Transverse colon (tissue), 4 donors: ENCODE results near the gene PTPRN2.

ENCODE experiments used
- CTCF ChIP-seq, 5 experiments: fragments of 200-600 bp in 3 of 5; fragments of 450-650 bp in 2 of 5; sonication (generic) in 3 of 5; IDR thresholded peaks; 1 replicate in 2 of 5; 2 replicates in 3 of 5; pipeline ENCODE4 v1.5.1; 2016 to 2017; ENCODE audit warnings: antibody characterized with exemption in 5 of 5, inconsistent platforms in 3 of 5, mild to moderate bottlenecking in 2 of 5, moderate library complexity in 1 of 5
- EP300 ChIP-seq: sonication (generic); formaldehyde crosslinking; IDR thresholded peaks from one replicate; pipeline ENCODE4 v1.6.1; 2017; ENCODE audit warnings: antibody characterized with exemption, low read depth
- POLR2A ChIP-seq: fragments of 450-650 bp; IDR thresholded peaks from one replicate; pipeline ENCODE4 v1.6.1; 2016; ENCODE audit warnings: antibody characterized with exemption, mild to moderate bottlenecking, moderate library complexity
- POLR2AphosphoS5 ChIP-seq, 3 donors: sonication (generic); formaldehyde crosslinking; IDR thresholded peaks; one replicate each; pipeline ENCODE4 v1.6.1; 2016; ENCODE audit warnings: antibody characterized with exemption in 3 of 3

DNA sequence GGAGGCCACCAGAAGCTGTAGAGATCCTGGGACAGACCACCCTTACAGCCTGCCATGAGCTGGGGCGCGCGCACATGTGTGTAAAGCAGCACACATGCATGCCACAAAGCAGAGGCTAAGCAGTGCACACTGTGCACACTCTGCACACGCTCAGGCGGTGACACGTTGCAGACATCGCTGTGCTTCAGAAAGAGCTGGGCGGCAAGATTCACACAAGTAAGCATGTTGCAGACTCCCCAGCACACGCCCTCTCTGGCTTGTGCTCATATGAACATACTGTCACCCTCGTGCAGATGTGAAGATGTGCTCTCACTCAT is 772.0 kb downstream of the PTPRN2 start:
- TF ChIP-seq CTCF (IDR thresholded peaks at IDR 0.05) (no peak), POLR2AphosphoS5 (IDR thresholded peaks at IDR 0.05) (no peak), POLR2A (no peak), EP300 (no peak)
